ENCODE measurements around the gene SLC35F2.
"Not testable (repeated sequence)": the region's sequence is repeated elsewhere in the genome, so short reads cannot be mapped to it uniquely, and the experiment has no call there.

The SLC35F2 gene, protein sequence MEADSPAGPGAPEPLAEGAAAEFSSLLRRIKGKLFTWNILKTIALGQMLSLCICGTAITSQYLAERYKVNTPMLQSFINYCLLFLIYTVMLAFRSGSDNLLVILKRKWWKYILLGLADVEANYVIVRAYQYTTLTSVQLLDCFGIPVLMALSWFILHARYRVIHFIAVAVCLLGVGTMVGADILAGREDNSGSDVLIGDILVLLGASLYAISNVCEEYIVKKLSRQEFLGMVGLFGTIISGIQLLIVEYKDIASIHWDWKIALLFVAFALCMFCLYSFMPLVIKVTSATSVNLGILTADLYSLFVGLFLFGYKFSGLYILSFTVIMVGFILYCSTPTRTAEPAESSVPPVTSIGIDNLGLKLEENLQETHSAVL

DNA sequence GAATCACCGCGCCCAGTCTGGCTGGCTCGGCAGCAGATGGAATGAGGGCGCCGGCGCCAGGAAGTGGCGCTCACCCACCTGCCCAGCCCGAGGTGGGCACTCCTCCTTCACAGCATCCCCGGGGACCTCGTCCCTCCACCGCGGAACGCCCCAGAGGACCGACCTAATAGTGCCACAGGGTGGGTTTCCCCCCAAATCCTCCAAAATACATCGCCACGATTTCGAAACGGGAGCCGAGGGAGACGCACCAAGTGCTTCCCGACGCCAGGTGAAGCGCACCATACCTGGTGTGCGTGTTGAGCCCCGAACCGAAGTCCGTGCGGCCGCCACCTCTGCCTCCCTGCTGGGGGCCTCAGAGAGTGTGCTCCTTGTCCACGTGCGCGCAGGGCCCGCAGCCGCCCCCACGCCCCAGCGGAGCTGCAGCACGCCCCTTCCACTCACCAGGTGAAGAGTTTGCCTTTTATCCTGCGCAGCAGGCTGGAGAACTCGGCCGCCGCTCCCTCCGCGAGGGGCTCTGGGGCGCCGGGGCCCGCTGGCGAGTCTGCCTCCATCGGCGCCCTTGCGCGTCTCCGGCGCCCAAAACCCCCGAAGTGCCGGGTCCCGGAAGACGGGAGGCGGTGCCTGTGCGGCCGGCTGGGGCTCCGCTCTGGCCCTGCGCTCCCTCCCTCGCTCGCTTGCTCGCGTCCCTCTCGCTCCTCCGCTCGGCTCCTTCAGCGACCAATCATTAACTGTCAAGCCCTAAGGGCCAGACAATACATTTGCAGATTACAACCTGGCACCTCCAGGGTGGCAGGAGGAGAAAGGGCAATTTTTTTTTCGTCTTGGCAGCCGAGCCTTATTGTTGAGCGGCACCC is at the start of gene SLC35F2:
SLC35F2 (minus strand) TSS at position 571 of the 854 bp plus-strand sequence; CDS start at position 551, 20 bp downstream.
- peak within 1 kb of the TSS; percentile 97 for H3K4me3 Mint-ChIP-seq
- no peaks in the 10 kb centered on the region for H3K9me3 Mint-ChIP-seq (ENCODE audit: low read depth)
- H3K27me3 Mint-ChIP-seq = peaks cover 2% of the 10 kb centered on the region
- H3K36me3 Mint-ChIP-seq = peaks cover 6% of the 10 kb centered on the region
- H3K4me1 Mint-ChIP-seq (ENCODE audit: low read depth) = peaks cover 26% of the 10 kb centered on the region
- H3K27ac Mint-ChIP-seq = peak within 1 kb of the TSS; percentile 90

DNA sequence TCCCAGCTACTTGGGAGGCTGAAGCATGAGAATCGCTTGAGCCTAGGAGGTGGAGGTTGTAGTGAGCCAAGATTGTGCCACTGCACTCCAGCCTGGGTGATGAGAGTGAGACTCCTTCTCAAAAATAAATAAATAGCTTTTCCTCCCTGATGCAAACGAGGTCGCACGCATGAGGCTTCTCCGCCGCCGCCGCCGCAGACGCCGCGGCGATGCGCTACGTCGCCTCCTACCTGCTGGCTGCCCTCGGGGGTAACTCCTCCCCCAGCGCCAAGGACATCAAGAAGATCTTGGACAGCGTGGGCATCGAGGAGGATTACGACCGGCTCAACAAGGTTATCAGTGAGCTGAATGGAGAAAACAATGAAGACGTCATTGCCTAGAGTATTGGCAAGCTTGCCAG is 49.6 kb upstream of the SLC35F2 start:
- no peak overlapping the region for H3K27ac Mint-ChIP-seq
- H3K4me1 Mint-ChIP-seq (ENCODE audit: low read depth) = no peaks in the 10 kb centered on the region
- peaks cover 6% of the 10 kb centered on the region for H3K27me3 Mint-ChIP-seq
- H3K4me3 Mint-ChIP-seq = no peak overlapping the region
- no peaks in the 10 kb centered on the region for H3K36me3 Mint-ChIP-seq
- H3K9me3 Mint-ChIP-seq (ENCODE audit: low read depth) = no peaks in the 10 kb centered on the region

DNA sequence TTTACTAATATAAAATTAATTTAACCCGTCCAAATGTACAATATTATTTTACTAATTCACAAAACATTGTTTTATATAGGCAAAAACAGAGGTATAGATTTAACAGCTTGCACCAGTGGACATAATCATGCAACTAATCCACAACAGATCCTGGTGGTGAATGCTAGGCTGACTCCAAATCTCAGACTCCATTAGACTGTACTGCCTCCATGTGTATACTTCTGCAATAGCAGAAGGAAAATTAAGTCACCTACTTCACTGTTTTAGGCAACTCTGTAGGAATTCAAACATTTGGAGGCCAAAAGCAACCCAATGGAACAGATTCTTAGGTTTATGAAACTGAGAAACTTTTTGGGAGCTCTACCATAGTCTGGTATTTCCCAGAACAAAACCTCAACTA is 39.7 kb upstream of the SLC35F2 start:
- Mint-ChIP-seq H3K27ac (no peak overlapping the region), H3K4me1 (ENCODE audit: low read depth) (no peaks in the 10 kb centered on the region), H3K27me3 (peaks cover under 1% of the 10 kb centered on the region), H3K9me3 (ENCODE audit: low read depth) (no peaks in the 10 kb centered on the region), H3K4me3 (no peak overlapping the region), H3K36me3 (no peaks in the 10 kb centered on the region)

DNA sequence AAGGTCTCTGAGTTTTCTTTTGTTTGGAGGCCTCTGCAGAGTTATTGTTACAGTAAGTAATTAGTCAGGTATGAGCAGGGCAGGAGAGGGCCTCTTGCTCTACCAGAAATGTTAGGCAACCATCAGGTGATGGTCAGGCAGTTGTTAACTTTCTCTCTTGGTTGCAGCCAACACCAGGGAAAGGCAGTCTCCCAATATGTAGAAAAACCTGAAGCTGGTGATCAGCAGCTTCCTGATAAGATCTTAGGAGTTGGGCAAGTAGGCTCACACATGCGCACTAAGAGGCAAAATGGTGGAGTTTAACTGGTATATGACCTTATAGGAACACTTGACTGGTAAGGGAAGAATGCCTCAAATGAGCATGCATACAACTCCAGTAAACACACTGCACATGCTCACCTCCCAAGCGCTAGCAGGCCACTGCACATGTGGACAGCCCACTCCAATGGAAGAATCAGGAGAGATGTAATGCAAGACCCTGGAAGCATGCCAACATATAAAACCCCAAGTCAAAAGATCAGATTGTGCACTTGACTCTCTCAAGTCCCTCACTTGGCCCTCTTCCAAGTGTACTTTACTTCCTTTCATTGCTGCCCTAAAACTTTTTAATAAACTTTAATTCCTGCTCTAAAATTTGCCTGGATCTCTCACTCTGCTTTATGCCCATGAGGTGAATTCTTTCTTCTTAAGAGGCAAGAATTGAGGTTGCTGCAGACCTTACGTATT is 23.7 kb upstream of the SLC35F2 start:
- no peak overlapping the region for H3K4me3 Mint-ChIP-seq
- H3K27me3 Mint-ChIP-seq = peaks cover 7% of the 10 kb centered on the region
- H3K9me3 Mint-ChIP-seq (ENCODE audit: low read depth) = no peaks in the 10 kb centered on the region
- no peak overlapping the region for H3K27ac Mint-ChIP-seq
- H3K36me3 Mint-ChIP-seq = no peaks in the 10 kb centered on the region
- H3K4me1 Mint-ChIP-seq (ENCODE audit: low read depth) = no peaks in the 10 kb centered on the region

DNA sequence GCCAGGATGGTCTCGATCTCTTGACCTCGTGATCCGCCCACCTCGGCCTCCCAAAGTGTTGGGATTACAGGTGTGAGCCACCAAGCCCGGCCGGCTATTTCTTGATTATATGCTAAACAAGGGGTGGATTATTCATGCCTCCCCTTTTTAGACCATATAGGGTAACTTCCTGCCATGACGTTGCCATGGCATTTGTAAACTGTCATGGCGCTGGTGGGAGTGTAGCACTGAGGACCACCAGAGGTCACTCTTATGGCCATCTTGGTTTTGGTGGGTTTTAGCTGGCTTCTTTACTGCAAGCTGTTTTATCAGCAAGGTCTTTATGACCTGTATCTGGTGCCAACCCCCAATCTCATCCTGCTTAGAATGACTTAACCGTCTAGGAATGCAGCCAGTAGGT is 22.9 kb upstream of the SLC35F2 start:
- H3K36me3 Mint-ChIP-seq; H3K4me3 Mint-ChIP-seq; H3K27ac Mint-ChIP-seq; H3K4me1 Mint-ChIP-seq (ENCODE audit: low read depth); H3K27me3 Mint-ChIP-seq; H3K9me3 Mint-ChIP-seq (ENCODE audit: low read depth): not testable (repeated sequence)

DNA sequence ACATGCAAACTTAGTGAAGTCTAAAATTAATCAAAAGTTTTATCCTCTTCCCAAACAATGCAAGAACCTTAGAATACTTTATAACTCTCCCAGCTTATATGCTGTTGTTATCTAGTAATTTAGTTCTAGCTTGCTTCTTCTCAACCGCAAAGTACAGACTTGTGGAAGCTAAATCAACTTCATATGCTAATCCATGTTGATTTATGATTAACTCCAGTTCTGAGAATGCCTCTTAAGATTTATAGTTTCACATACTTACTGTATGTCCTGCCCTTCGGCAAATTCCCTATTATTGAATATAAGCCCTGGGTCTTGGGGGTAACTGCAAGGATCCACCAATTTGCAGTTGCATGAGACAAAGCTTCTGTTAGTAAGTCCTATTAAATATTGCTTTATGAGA is 17.6 kb upstream of the SLC35F2 start:
- no peaks in the 10 kb centered on the region for H3K36me3 Mint-ChIP-seq
- no peaks in the 10 kb centered on the region for H3K4me1 Mint-ChIP-seq (ENCODE audit: low read depth)
- no peak overlapping the region for H3K27ac Mint-ChIP-seq
- no peaks in the 10 kb centered on the region for H3K27me3 Mint-ChIP-seq
- H3K9me3 Mint-ChIP-seq (ENCODE audit: low read depth) = no peaks in the 10 kb centered on the region
- no peak overlapping the region for H3K4me3 Mint-ChIP-seq

DNA sequence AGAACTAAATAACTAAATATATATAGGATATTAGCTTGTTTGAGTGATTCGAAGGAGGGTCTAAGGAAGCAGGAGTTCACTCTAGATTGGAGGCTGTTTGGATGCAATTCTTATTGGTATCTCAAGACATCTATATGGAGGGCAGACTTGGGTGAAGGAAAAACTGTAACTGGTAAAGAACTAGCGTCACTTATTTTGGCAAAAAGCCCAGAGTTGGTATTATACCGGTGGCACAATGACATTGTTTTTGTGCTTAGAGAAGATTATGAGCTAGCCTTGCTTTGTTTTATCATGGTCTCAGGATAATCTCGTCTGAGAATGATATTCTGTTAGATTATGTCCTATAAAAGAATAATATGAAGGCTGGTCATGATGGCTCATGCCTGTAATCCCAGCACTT is 6.0 kb upstream of the SLC35F2 start:
- peaks cover 3% of the 10 kb centered on the region for H3K4me1 Mint-ChIP-seq (ENCODE audit: low read depth)
- no peak overlapping the region for H3K27ac Mint-ChIP-seq
- H3K27me3 Mint-ChIP-seq = peaks cover 2% of the 10 kb centered on the region
- no peaks in the 10 kb centered on the region for H3K9me3 Mint-ChIP-seq (ENCODE audit: low read depth)
- no peaks in the 10 kb centered on the region for H3K36me3 Mint-ChIP-seq
- no peak overlapping the region for H3K4me3 Mint-ChIP-seq

DNA sequence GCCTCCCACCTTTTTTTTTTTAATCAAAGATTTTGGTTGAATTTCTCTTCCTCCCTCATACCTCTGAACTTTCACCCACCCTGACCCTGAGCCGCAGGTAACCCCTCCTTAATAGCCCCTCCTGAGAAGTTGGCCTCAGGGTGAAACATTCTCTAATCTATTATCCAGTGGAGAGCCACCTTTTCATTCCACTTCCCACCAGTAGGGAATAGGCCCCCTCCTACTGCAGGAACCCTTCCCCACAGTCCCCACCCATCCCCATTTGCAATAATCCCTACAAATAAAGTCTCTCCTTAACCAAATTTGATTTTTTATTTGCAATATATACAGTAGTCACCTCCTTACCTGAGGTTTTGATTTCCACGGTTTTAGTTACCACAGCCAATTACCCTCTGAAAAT is 2.1 kb upstream of the SLC35F2 start:
- Mint-ChIP-seq H3K9me3 (ENCODE audit: low read depth) (no peaks in the 10 kb centered on the region), H3K36me3 (peaks cover 2% of the 10 kb centered on the region), H3K4me1 (ENCODE audit: low read depth) (peaks cover 23% of the 10 kb centered on the region), H3K4me3 (peak overlapping the region; percentile 97), H3K27me3 (peaks cover 2% of the 10 kb centered on the region), H3K27ac (no peak overlapping the region)

DNA sequence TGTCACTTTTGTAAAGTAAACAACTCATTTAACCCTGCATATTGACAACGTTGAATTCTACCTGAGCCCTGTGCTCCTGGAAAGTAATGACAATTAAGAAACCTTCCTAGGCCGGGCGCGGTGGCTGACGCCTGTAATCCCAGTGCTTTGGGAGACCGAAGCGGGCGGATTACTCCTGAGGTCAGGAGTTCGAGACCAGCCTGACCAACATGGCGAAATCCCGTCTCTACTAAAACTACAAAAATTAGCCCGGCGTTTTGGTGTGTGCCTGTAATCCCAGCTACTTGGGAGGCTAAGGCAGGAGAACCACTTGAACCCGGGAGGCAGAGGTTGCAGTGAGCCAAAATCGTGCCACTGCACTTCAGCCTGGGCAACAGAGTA is 1.6 kb upstream of the SLC35F2 start:
- Mint-ChIP-seq H3K4me1 (ENCODE audit: low read depth) (peaks cover 23% of the 10 kb centered on the region), H3K4me3 (peak overlapping the region; percentile 97)
- H3K9me3 Mint-ChIP-seq (ENCODE audit: low read depth); H3K27me3 Mint-ChIP-seq; H3K27ac Mint-ChIP-seq; H3K36me3 Mint-ChIP-seq: not testable (repeated sequence)

DNA sequence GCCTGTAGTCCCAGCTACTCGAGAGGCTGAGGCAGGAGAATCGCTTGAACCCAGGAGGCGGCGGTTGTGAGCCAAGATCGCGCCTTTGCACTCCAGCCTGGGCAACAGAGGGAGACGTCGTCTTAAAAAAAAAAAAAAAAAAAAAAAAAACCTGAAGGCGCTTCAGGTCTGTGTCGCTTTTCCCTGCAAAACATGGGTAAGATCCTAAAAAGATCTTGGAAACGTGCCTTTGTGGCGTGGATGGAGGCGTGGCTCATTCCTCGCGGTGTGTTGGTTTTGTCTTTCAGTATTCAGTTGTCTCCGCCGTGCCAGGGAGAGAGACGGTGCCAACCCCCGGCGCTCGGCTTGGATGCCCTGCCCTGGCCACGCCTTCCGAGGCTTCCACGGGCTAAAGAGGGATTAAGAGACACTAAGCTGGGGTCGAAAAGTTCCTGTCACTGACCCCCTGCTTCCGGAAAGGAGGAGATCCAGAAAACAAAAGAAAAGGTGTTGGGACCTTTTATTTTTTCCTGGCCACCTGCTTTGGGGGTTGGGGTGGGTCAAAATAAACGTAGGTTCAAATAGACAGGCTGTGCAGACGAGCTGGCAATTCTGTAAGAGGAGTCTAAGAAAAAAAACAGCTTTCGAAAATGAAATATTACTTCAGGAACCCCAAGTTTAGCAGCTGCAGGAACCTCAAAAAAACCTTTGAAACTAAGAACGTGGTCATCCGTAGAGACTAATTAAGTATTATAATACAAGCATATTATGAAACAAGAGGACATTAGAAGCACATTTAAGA is 1.1 kb upstream of the SLC35F2 start:
- Mint-ChIP-seq H3K9me3 (ENCODE audit: low read depth) (no peaks in the 10 kb centered on the region), H3K36me3 (peaks cover 6% of the 10 kb centered on the region), H3K4me1 (ENCODE audit: low read depth) (peaks cover 26% of the 10 kb centered on the region), H3K27ac (peak overlapping the region; percentile 90), H3K4me3 (peak overlapping the region; percentile 97), H3K27me3 (peaks cover 2% of the 10 kb centered on the region)

DNA sequence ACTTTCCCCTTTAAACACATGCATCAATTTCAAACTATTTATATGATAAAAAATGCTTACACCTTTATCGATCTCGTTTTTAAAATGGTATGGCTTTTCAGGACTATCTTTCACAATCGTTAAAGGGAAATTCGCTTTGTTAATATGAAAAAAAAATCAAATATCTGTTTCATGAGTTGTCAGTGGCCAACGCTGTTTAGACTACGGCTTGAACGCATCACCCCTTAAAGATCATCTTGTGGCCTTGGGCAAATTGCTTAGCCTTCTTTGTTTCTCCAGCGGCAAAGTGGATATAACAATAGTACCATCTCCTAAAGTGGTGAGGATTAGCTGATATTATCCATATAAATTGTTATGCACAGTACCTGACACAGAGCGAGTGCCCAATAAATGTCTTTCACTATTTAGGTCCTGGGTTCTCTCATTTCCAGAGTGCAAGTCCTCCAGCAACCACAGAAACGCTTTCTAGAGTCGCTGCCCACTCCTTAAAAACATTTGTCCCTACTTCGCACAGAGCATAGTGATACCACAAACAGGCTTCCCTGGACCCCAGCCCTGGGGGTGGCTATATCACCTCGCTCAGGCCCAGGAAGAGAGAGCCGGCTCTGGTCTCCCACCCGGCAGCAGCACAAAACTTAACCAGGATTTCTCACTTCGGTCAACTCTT is 904 bp downstream of the SLC35F2 start:
- H3K27ac Mint-ChIP-seq = peak overlapping the region; percentile 90
- peaks cover 8% of the 10 kb centered on the region for H3K36me3 Mint-ChIP-seq
- H3K9me3 Mint-ChIP-seq (ENCODE audit: low read depth) = no peaks in the 10 kb centered on the region
- H3K4me3 Mint-ChIP-seq = peak overlapping the region; percentile 97
- H3K27me3 Mint-ChIP-seq = peaks cover 2% of the 10 kb centered on the region
- peaks cover 26% of the 10 kb centered on the region for H3K4me1 Mint-ChIP-seq (ENCODE audit: low read depth)

DNA sequence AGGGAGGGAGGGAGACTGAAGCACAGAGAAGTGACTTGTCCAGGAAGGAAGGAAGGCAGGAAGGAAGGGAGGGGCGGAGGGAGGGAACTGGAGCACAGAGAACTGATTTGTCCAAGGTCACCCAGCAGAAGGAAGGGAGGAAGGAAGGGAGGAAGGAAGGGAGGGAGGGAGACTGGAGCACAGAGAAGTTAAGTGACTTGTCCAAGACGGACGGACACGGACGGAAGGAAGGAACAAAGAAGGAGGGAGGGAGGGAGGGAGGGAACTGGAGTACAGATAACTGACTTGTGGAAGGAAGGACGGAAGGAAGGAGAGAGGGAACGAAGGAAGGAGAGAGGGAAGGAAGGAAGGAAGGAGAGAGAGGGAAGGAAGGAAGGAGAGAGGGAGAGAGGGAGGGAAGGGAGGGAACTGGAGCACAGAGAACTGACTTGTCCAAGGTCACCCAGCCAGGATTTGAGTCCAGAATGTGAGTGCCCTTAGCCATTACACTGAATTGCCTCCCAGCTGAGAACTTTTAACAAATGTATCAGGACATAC is 1.5 kb downstream of the SLC35F2 start:
- Mint-ChIP-seq H3K27me3 (peaks cover 2% of the 10 kb centered on the region), H3K9me3 (ENCODE audit: low read depth) (no peaks in the 10 kb centered on the region), H3K27ac (no peak overlapping the region), H3K36me3 (peaks cover 8% of the 10 kb centered on the region), H3K4me3 (peak overlapping the region; percentile 97), H3K4me1 (ENCODE audit: low read depth) (peaks cover 26% of the 10 kb centered on the region)

DNA sequence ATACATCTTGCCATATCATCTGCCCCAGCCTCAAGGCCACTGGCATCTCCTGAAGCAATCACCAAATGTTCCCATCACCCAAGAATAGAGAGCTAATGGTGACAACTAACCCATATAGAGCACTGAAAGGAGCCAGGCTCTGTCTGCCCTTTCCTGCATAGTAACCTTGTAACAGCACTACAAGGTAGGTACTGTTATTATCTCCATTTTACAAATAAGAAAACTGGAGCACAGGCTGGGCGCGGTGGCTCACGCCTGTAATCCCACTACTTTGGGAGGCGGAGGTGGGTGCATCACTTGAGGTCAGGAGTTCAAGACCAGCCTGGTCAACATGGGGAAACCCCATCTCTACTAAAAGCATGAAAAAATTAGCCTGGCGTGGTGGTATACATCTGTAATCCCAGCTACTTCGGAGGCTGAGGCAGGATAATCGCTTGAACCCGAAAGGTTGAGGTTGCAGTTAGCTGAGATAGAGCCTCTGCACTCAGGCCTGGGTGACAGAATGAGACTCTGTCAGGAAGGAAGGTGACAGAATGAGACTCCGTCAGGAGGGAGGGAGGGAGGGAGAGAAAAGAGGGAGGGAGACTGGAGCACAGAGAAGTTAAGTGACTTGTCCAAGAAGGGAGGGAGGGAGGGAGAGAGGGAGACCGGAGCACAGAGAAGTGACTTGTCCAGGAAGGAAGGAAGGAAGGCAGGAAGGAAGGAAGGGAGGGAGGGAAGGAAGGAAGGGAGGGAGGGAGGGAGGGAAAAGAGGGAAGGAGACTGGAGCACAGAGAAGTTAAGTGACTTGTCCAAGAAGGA is 2.2 kb downstream of the SLC35F2 start:
- Mint-ChIP-seq H3K4me1 (ENCODE audit: low read depth) (peaks cover 26% of the 10 kb centered on the region), H3K36me3 (peaks cover 11% of the 10 kb centered on the region), H3K27me3 (no peaks in the 10 kb centered on the region), H3K9me3 (ENCODE audit: low read depth) (no peaks in the 10 kb centered on the region), H3K4me3 (peak overlapping the region; percentile 97), H3K27ac (peak overlapping the region; percentile 22)

Measured in activated naive CD8-positive, alpha-beta T cell (primary cell).